ENCODE data around the gene TMEM53. TPM values are rescaled to one million over a fixed set of nuclear protein-coding genes. Genes with fewer than 3 reads are reported as not detected.

TMEM53 gene
- total RNA-seq, 1 experiment from 2014 or later: 3.3 TPM

DNA sequence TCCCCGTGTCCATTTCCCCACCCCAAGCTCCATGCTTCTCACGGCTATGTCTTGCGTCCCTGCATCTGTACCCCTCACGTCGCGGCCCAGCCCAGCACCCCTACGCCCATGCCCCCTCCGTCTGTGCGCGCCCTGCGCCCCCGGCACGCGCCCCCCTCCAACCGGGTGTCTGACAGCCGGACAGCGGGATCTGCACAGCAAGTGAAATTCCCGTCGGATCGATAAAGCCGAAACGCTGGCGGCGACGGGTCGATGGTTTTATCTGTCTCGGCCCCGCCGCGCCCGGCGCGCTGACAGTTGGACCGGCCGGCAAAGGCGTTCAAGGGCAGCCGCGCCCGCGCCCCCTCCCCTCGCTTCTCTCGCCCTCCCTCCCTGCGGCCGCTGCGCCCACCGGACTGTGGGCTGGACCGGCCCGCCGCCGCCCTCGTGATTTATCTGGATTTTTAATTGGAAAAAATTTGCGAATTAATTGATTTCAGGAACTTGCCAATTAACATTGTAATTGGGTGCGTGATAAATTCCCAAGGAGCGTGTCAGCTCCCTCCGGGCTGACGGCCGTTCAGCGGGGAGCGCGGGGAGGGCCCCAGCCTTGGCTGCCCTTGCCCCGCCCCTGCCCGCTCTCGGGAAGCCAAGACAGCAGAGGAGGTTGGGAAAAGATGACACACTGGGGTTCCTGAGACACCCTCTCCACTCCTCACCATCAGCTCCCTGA, 57.1 kb downstream of the TMEM53 start:
- no peaks in the 10 kb centered on the region for H3K4me1 ChIP-seq (ENCODE audit: insufficient read depth, low read length, poor library complexity, severe bottlenecking)
- CTCF ChIA-PET: no interaction called here
- intact Hi-C loops (cut with micrococcal nuclease; ENCODE audit: unreplicated experiment): no loop called here
- H3K27ac ChIP-seq (ENCODE audit: low read depth, low read length, poor library complexity, severe bottlenecking): no peak overlapping the region
- no peak overlapping the region for H3K4me3 ChIP-seq (ENCODE audit: low read depth, low read length, poor library complexity, severe bottlenecking)
- H3K27me3 ChIP-seq (replicated peaks; ENCODE audit: insufficient read depth, low read depth, low read length, poor library complexity): peaks cover 18% of the 10 kb centered on the region
- no peak for TF ChIP-seq EZH2 (IDR thresholded peaks at IDR 0.05; ENCODE audit: borderline replicate concordance, low read depth, low read length, poor library complexity, severe bottlenecking)
- no peak for TF ChIP-seq CTCF (conservative IDR thresholded peaks at IDR 0.05; ENCODE audit: low read depth, low read length)
- no TSS peak for BruUV-seq (replicated peaks)
- no peaks in the 10 kb centered on the region for H3K9me3 ChIP-seq (ENCODE audit: low read depth, low read length, poor library complexity, severe bottlenecking)
- H3K36me3 ChIP-seq (ENCODE audit: insufficient read depth, low read length, poor library complexity, severe bottlenecking): no peaks in the 10 kb centered on the region
- no peak for DNase-seq (ENCODE audit: low spot score)
- POLR2A ChIA-PET (ENCODE audit: low non-redundant PET): interaction anchor here (0.7 kb wide), 1 partner anchor 33 kb away, joined by 4 read pairs; no protein-coding TSS in a partner anchor

- intact Hi-C loops (cut with micrococcal nuclease; ENCODE audit: unreplicated experiment): no loop called here
- CTCF ChIA-PET: no interaction called here
These were observed 57.8 kb downstream of the TMEM53 start for GRCh38 chr1:44616284-44616990.

DNA sequence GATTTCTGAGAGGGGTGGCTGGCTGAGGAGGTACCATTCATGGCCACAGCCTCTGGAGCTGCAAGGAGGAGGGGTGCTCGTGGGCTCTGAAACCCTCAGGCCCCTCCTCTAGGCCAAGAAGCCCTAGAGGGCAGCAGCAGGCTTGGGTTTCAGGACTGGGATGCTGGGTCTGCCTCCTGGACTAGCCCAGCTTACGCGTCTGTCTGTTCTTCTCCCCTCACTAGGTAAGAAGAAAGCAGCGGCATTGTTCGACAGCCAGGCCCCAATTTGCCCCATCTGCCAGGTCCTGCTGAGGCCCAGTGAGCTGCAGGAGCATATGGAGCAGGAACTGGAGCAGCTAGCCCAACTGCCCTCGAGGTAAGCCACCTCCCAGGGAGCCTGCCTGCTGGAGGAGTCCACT, 60.3 kb downstream of the TMEM53 start:
- CTCF ChIA-PET: no interaction called here
- POLR2A ChIA-PET (ENCODE audit: low non-redundant PET): no interaction called here
- Histone ChIP-seq H3K9me3 (ENCODE audit: low read depth, low read length, poor library complexity, severe bottlenecking) (no peaks in the 10 kb centered on the region), H3K4me3 (ENCODE audit: low read depth, low read length, poor library complexity, severe bottlenecking) (no peak overlapping the region), H3K4me1 (ENCODE audit: insufficient read depth, low read length, poor library complexity, severe bottlenecking) (no peaks in the 10 kb centered on the region), H3K27ac (ENCODE audit: low read depth, low read length, poor library complexity, severe bottlenecking) (no peak overlapping the region), H3K27me3 (replicated peaks; ENCODE audit: insufficient read depth, low read depth, low read length, poor library complexity) (peaks cover 18% of the 10 kb centered on the region), H3K36me3 (ENCODE audit: insufficient read depth, low read length, poor library complexity, severe bottlenecking) (no peaks in the 10 kb centered on the region)
- intact Hi-C loops (cut with micrococcal nuclease; ENCODE audit: unreplicated experiment): no loop called here
- TF ChIP-seq EZH2 (IDR thresholded peaks at IDR 0.05; ENCODE audit: borderline replicate concordance, low read depth, low read length, poor library complexity, severe bottlenecking) (no peak), CTCF (conservative IDR thresholded peaks at IDR 0.05; ENCODE audit: low read depth, low read length) (no peak)
- DNase-seq (ENCODE audit: low spot score): no peak
- BruUV-seq (replicated peaks): no TSS peak

More at GRCh38 chr1:44616284-44616990, 57.8 kb downstream of the TMEM53 start:
- DNase-seq (ENCODE audit: low spot score): no peak
- H3K36me3 ChIP-seq (ENCODE audit: insufficient read depth, low read length, poor library complexity, severe bottlenecking): no peaks in the 10 kb centered on the region
- H3K4me3 ChIP-seq (ENCODE audit: low read depth, low read length, poor library complexity, severe bottlenecking): no peak overlapping the region
- H3K27ac ChIP-seq (ENCODE audit: low read depth, low read length, poor library complexity, severe bottlenecking): no peak overlapping the region
- no peaks in the 10 kb centered on the region for H3K4me1 ChIP-seq (ENCODE audit: insufficient read depth, low read length, poor library complexity, severe bottlenecking)
- peaks cover 18% of the 10 kb centered on the region for H3K27me3 ChIP-seq (replicated peaks; ENCODE audit: insufficient read depth, low read depth, low read length, poor library complexity)
- POLR2A ChIA-PET (ENCODE audit: low non-redundant PET): interaction anchor here (0.7 kb wide), 1 partner anchor 34 kb away, joined by 4 read pairs; no protein-coding TSS in a partner anchor
- TF ChIP-seq CTCF (conservative IDR thresholded peaks at IDR 0.05; ENCODE audit: low read depth, low read length): no peak
- TF ChIP-seq EZH2 (IDR thresholded peaks at IDR 0.05; ENCODE audit: borderline replicate concordance, low read depth, low read length, poor library complexity, severe bottlenecking): no peak
- H3K9me3 ChIP-seq (ENCODE audit: low read depth, low read length, poor library complexity, severe bottlenecking): no peaks in the 10 kb centered on the region
- BruUV-seq (replicated peaks): no TSS peak
